Measurements from ENCODE around the gene PTPRG. TPM values are rescaled to one million over a fixed set of nuclear protein-coding genes. Genes with fewer than 3 reads are reported as not detected.
A peak's percentile ranks its signal among the peaks of the same experiment; 100 is the strongest.

The PTPRG gene
- total and polyA plus RNA-seq, 2 experiments from 2014 or later: 11.5 to 39.6 TPM

DNA sequence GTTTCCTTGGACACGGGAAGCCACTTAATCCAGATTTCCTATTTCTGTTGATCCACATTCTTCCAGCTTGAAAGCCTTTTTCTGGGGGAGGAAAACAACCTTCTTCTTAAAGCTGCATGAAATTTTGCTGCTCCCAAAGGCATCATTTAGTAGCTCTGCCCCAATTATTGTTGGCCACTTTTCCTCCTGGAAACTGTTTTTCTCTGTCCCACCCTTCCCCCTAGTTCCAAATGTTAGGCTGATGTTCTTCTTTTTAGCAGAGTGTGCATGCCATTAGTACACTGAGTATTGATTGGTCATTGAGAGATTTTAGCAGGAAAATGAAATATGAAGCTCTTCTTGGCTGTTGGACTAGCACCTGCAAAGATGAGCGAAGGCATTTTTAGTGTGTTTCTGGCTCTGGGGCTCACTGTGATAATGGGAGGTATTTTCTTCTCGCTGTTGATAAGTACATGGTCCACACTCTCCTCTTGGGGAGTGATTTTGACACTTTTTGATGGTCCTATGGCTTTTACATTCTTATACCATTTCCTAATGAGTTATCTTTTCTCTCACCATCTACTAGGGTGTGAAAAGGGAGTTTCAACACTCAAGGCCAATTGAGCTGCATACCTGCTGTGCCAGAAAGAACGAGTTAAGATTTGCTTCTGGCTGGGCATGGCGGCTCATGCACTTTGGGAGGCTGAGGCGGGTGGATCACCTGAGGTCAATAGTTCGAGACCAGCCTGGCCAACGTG, 200.5 kb downstream of the PTPRG start:
- Histone ChIP-seq H3K36me3 (ENCODE audit: low read depth) (no peaks in the 10 kb centered on the region), H3K9me2 (ENCODE audit: insufficient read depth) (no peaks in the 10 kb centered on the region), H3K4me3 (no peak overlapping the region), H3F3A (ENCODE audit: insufficient read depth) (no peaks in the 10 kb centered on the region), H3K4me1 (ENCODE audit: insufficient read depth) (no peaks in the 10 kb centered on the region), H3K27ac (no peak overlapping the region), H3K4me2 (ENCODE audit: unreplicated experiment) (no peak overlapping the region), H3K79me2 (ENCODE audit: insufficient read depth) (peaks cover 6% of the 10 kb centered on the region), H3K27me3 (replicated peaks; ENCODE audit: insufficient read depth) (no peaks in the 10 kb centered on the region), H4K20me1 (ENCODE audit: insufficient read depth) (no peaks in the 10 kb centered on the region), H3K9ac (no peak overlapping the region), H3K9me3 (ENCODE audit: low read depth) (no peaks in the 10 kb centered on the region), H2AFZ (no peak overlapping the region)
- no peak for TF ChIP-seq EZH2 (IDR thresholded peaks at IDR 0.05; ENCODE audit: insufficient read depth, poor library complexity, severe bottlenecking)
- no peak for TF ChIP-seq EZH2phosphoT487 (IDR thresholded peaks at IDR 0.05; ENCODE audit: insufficient read depth, low read depth)
- WGBS, 2 experiments (ENCODE audit: low coverage in 1 of 2, low lambda C conversion rate in 2 of 2, missing lambda C conversion rate in 2 of 2): 76 to 83% methylated on average over 8 of the region's 8 CpGs
- in situ Hi-C loops (cut with MboI): no loop called here
- no peak for DNase-seq

- WGBS, 2 experiments (ENCODE audit: low coverage in 1 of 2, low lambda C conversion rate in 2 of 2, missing lambda C conversion rate in 2 of 2): 89 to 92% methylated on average over 5 of the region's 5 CpGs
- no peaks in the 10 kb centered on the region for H3K4me1 ChIP-seq (ENCODE audit: insufficient read depth)
- no peaks in the 10 kb centered on the region for H3K9me3 ChIP-seq (ENCODE audit: low read depth)
- H3K9me2 ChIP-seq (ENCODE audit: insufficient read depth): no peaks in the 10 kb centered on the region
- H3K79me2 ChIP-seq (ENCODE audit: insufficient read depth): peaks cover 18% of the 10 kb centered on the region
- H3K27ac ChIP-seq: no peak overlapping the region
- TF ChIP-seq EZH2phosphoT487 (IDR thresholded peaks at IDR 0.05; ENCODE audit: insufficient read depth, low read depth): no peak
- TF ChIP-seq EZH2 (IDR thresholded peaks at IDR 0.05; ENCODE audit: insufficient read depth, poor library complexity, severe bottlenecking): no peak
- H3K9ac ChIP-seq: no peak overlapping the region
- H2AFZ ChIP-seq: no peak overlapping the region
- no peaks in the 10 kb centered on the region for H3K36me3 ChIP-seq (ENCODE audit: low read depth)
- no peaks in the 10 kb centered on the region for H4K20me1 ChIP-seq (ENCODE audit: insufficient read depth)
- no peaks in the 10 kb centered on the region for H3K27me3 ChIP-seq (replicated peaks; ENCODE audit: insufficient read depth)
- in situ Hi-C loops (cut with MboI): no loop called here
- H3F3A ChIP-seq (ENCODE audit: insufficient read depth): no peaks in the 10 kb centered on the region
- no peak overlapping the region for H3K4me3 ChIP-seq
- no peak for DNase-seq
- no peak overlapping the region for H3K4me2 ChIP-seq (ENCODE audit: unreplicated experiment)
Observed at GRCh38 chr3:61765157-61765876, 203.9 kb downstream of the PTPRG start.

DNA sequence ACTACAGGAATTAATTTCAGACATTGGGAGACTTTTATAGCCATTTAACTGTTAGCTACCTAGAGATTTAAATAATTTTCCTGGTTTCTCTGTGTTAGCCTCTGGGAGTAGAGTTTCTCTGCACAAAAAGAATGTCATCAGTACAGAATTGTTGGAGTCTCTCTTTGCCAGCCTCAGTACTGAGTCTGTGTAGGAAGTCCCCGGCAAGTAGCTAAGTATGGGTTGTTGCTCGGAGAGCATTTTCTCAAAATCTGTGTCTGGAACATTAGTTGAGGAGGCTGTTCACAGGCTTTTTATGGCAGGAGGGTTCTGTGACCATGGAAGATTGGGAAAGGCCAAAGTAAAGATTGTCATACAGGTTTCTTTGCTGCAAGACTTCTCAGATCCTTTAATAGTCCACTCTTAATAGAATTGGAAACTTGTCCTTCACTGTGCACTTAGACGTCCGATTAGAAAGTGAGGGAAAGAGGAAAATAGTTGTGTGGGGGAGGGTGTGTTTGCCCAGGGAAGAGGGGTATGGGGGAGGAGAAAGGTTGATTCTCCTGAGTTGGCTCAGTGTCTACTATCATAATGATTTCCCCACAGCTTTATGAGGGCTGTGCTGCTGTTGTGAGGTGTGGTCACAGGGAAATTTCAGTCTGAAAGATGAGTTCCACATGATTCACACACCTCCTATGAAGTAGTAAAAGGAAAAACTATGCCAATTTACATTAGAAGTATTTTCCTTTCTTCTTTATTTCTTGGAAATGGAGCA, 207.1 kb downstream of the PTPRG start:
- H3K27ac ChIP-seq: no peak overlapping the region
- no peaks in the 10 kb centered on the region for H3K36me3 ChIP-seq (ENCODE audit: low read depth)
- no peak overlapping the region for H3K4me2 ChIP-seq (ENCODE audit: unreplicated experiment)
- H3K9me3 ChIP-seq (ENCODE audit: low read depth): no peaks in the 10 kb centered on the region
- H3K79me2 ChIP-seq (ENCODE audit: insufficient read depth): peaks cover 30% of the 10 kb centered on the region
- DNase-seq: peak; percentile 59
- TF ChIP-seq EZH2phosphoT487 (IDR thresholded peaks at IDR 0.05; ENCODE audit: insufficient read depth, low read depth): no peak
- no peak for TF ChIP-seq EZH2 (IDR thresholded peaks at IDR 0.05; ENCODE audit: insufficient read depth, poor library complexity, severe bottlenecking)
- H2AFZ ChIP-seq: no peak overlapping the region
- no peak overlapping the region for H3K9ac ChIP-seq
- no peaks in the 10 kb centered on the region for H3K27me3 ChIP-seq (replicated peaks; ENCODE audit: insufficient read depth)
- peaks cover 6% of the 10 kb centered on the region; the same call in 1 of the 2 replicates for H3F3A ChIP-seq (ENCODE audit: insufficient read depth)
- 78 to 79% methylated on average over 4 of the region's 4 CpGs for WGBS, 2 experiments (ENCODE audit: low coverage in 1 of 2, low lambda C conversion rate in 2 of 2, missing lambda C conversion rate in 2 of 2)
- in situ Hi-C loops (cut with MboI): no loop called here
- no peaks in the 10 kb centered on the region for H3K9me2 ChIP-seq (ENCODE audit: insufficient read depth)
- H3K4me3 ChIP-seq: no peak overlapping the region
- no peaks in the 10 kb centered on the region; the same call in 1 of the 2 replicates for H4K20me1 ChIP-seq (ENCODE audit: insufficient read depth)
- H3K4me1 ChIP-seq (ENCODE audit: insufficient read depth): peaks cover 15% of the 10 kb centered on the region

- Histone ChIP-seq H2AFZ (no peak overlapping the region), H4K20me1 (ENCODE audit: insufficient read depth) (no peaks in the 10 kb centered on the region; the same call in 1 of the 2 replicates), H3K9me2 (ENCODE audit: insufficient read depth) (no peaks in the 10 kb centered on the region), H3K27ac (no peak overlapping the region), H3K4me3 (no peak overlapping the region), H3K79me2 (ENCODE audit: insufficient read depth) (peaks cover 30% of the 10 kb centered on the region), H3F3A (ENCODE audit: insufficient read depth) (peaks cover 6% of the 10 kb centered on the region; the same call in 1 of the 2 replicates), H3K27me3 (replicated peaks; ENCODE audit: insufficient read depth) (no peaks in the 10 kb centered on the region), H3K9me3 (ENCODE audit: low read depth) (no peaks in the 10 kb centered on the region), H3K36me3 (ENCODE audit: low read depth) (no peaks in the 10 kb centered on the region), H3K9ac (no peak overlapping the region), H3K4me2 (ENCODE audit: unreplicated experiment) (no peak overlapping the region), H3K4me1 (ENCODE audit: insufficient read depth) (peaks cover 15% of the 10 kb centered on the region)
- DNase-seq: no peak
- 94 to 95% methylated on average over 7 of the region's 7 CpGs for WGBS, 2 experiments (ENCODE audit: low coverage in 1 of 2, low lambda C conversion rate in 2 of 2, missing lambda C conversion rate in 2 of 2)
- TF ChIP-seq EZH2phosphoT487 (IDR thresholded peaks at IDR 0.05; ENCODE audit: insufficient read depth, low read depth) (no peak), EZH2 (IDR thresholded peaks at IDR 0.05; ENCODE audit: insufficient read depth, poor library complexity, severe bottlenecking) (no peak)
- in situ Hi-C loops (cut with MboI): no loop called here
Observed at GRCh38 chr3:61769266-61769990, 208.1 kb downstream of the PTPRG start.

Measured in GM23248 (cell line).